HT1080 (cell line): ENCODE results near the gene PHGDH. TPM values are rescaled to one million over a fixed set of nuclear protein-coding genes. Genes with fewer than 3 reads are reported as not detected.
A peak's percentile ranks its signal among the peaks of the same experiment; 100 is the strongest.
"Not testable (repeated sequence)": the region's sequence is repeated elsewhere in the genome, so short reads cannot be mapped to it uniquely, and the experiment has no call there.

Source experiments
- DNase-seq: peaks from one replicate; pipeline ENCODE4 v3.0.0-alpha.2; 2015; ENCODE audit warnings: low read depth
- polyA plus RNA-seq, 2 experiments: library from polyadenylated mRNA; depleted of rRNA; stranded (reverse); fragments of >200 nt; gene quantifications; 2 replicates each; pipeline ENCODE4 v1.2.3, GENCODE V29; 2015
- total RNA-seq: library from RNA; depleted of rRNA; stranded (reverse); fragments of >200 nt; shearing (Covaris generic); gene quantifications from 2 replicates; pipeline ENCODE4 v1.2.3, GENCODE V29; 2014; rRNA removed

Gene PHGDH
- total RNA-seq = 105 and 142 TPM in 2 replicates
- 187 and 251 TPM in 2 replicates for polyA plus RNA-seq (2015; cell fraction: cytosol; rRNA removed)
- 361 and 388 TPM in 2 replicates for polyA plus RNA-seq (2015; cell fraction: nucleus; rRNA removed)

GRCh38 chr1:119711804-119712341, at the start of gene PHGDH:
PHGDH (plus strand) TSS chr1:119711934; CDS start chr1:119712023, 89 bp downstream.
- DNase-seq = peak; percentile 88

DNA sequence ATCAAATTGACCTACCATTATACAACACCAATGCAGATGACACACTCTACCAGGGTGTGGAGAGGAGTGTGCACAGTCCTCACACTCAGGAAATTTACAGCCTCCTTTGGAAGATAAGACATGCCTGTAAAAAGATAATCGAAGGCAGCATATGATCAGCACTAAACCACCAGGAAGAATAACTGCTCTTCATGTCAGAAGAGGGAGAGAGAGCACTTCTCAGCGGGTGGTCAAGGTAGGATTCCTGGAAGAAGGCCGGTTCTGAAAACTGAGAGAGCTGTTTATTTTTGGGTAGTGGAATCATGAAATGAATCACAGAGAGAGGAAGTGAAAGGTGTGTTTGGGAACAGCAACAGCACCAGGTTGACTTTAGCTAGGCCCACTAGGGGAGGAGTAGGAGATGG, 49.7 kb upstream of the PHGDH start:
- DNase-seq = no peak

DNA sequence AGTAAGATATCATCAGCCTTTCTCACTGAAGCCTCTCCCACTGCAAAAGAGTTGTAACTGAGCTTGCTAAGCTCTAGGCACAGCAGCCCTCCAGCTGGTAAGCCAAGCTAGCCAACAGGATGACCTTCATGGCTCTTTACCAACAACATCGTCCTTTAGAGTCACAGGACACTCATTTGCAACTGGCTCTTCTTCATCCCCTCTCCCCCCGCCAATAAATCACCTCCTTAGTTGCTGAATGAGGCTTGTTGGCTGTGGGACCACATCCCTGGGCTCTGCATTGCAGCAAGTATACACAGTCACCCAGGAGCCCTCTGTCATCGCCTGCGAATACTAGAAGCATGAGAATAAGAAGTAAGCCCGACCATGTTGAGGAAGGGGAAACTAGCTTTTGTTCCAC, 47.7 kb upstream of the PHGDH start:
- no peak for DNase-seq

- no peak for DNase-seq
These were observed 44.6 kb upstream of the PHGDH start for GRCh38 chr1:119667173-119667572.

GRCh38 chr1:119670898-119671297, 40.8 kb upstream of the PHGDH start:
- DNase-seq = no peak

- peak; percentile 89 for DNase-seq
These were observed 38.4 kb upstream of the PHGDH start for GRCh38 chr1:119673171-119673940.

GRCh38 chr1:119674111-119674526, 37.6 kb upstream of the PHGDH start:
- peak; percentile 86 for DNase-seq

- DNase-seq = peak; percentile 72
These were observed 36.9 kb upstream of the PHGDH start for GRCh38 chr1:119674835-119675289.

DNA sequence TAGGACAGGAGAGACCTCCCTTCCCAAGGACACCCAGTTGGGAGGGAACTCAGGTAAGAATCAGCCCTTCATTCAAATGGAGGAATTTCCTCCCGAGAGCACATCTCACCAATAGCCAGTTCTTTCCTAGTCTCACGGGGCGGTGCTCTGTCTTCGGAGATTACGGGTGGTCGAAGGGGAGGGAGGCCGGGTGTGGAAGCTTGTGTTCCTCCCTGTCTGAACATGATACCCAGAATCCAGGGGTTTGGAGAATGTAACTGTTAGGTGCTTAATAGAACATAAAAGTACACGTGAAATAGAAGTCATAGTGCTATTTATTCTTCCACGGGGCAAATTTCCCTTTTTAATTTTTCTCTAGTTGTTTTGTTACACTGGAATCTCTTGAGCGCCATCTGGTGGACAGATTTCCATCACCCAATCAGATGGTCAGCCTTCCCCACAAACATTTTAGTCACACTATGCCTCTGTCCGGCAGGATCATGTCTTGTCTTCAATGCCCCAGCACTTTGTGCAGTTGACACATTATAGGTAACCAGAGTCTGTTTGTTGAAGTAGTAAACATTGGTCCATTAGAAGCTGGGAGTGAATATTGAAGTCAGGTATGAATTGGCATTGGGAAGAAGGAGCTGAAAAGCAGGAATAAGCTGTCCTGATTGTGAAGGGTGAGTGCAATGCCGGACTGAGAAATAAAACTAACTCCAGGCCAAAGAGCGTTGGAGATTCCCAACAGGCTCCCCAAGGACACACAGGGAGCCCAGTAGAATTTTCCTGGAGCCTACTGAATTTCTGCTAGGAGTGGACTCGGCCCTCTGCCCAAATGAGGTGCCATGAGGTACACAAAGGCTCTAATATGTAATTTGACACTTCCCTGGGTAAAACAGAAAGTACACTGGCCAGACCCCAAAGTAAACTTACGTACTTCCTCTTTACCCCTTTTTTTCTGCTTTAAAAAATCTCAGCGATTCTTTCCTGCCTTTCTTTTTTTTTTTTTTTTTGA, 36.1 kb upstream of the PHGDH start:
- peak; percentile 89 for DNase-seq

- DNase-seq = no peak
These were observed 35.0 kb upstream of the PHGDH start for GRCh38 chr1:119676571-119677206.

GRCh38 chr1:119679223-119679622, 32.5 kb upstream of the PHGDH start:
- no peak for DNase-seq

DNA sequence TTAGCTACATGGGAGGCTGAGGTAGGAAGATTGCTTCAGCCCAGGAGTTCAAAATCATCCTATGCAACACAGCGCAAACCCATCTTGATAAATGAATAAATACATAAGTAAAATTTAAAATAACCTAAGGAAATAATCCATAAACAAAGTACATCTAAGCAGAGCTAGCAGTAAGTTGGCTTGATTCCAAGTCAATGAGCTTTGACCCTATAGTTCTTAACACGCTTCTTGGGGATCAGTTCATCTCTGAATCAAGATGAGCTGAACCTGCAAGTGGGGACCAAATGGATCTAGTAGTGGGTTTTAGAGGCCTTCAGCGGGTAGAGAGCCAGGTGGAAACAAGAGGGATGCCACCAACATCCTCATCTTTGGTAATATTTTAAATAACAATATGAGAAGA, 31.5 kb upstream of the PHGDH start:
- no peak for DNase-seq

DNA sequence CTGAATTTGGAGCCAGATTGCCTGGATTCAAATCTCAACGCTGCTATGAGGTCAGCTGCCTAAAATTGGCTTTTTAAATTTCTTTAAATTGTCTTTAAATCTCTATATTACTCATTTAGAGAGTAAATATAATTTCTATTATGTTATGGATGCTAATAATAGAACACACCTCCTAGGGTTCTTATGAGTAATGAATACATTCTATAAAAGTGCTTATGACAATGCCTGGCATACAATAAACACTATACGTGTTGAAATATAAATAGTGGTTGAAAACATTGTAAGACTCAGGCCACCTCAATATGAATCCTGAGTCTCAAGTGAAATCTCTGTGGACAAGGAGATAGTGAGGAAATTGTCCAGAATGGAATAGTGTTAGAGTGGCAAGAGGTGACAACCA, 31.0 kb upstream of the PHGDH start:
- DNase-seq = no peak

- no peak for DNase-seq
These were observed 30.2 kb upstream of the PHGDH start for GRCh38 chr1:119681560-119681959.

DNA sequence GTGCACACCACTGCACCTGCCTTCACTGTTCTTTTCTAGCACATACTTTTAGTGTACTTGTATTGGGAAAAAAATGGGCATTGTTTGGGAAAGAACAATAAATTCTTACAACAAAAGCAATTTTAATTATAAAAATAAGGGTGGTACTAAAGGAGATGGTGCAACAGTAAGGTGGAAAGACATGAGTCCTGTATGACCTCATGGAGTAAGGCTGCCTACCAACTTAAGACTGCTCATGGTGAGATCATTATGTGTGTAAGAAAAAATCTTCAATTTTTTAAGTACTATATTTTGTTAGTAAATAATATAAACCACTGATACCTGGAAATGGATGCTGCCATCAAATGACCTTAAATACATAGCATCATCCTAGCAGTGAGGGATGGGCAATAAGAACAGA, 29.6 kb upstream of the PHGDH start:
- DNase-seq = no peak

DNA sequence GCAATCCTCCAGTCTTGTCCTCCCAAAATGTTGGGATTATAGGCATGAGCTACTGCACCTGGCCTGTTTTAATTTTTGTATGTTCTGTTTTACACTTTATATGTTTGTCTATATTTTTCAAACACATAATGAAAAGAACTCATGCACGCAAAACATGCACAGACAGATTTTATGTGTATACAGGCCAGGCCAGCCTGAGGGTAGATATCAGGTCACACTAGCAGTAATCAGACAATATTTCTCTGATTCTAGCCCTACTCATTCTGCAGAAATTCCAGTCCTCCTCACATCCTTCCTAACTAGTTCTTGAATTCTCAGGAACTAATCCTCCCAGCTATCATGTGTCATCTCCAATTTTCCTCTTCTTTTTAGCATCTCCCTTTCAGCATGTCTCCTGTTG, 27.8 kb upstream of the PHGDH start:
- no peak for DNase-seq

- DNase-seq = no peak
These were observed 25.1 kb upstream of the PHGDH start for GRCh38 chr1:119686661-119687060.

DNA sequence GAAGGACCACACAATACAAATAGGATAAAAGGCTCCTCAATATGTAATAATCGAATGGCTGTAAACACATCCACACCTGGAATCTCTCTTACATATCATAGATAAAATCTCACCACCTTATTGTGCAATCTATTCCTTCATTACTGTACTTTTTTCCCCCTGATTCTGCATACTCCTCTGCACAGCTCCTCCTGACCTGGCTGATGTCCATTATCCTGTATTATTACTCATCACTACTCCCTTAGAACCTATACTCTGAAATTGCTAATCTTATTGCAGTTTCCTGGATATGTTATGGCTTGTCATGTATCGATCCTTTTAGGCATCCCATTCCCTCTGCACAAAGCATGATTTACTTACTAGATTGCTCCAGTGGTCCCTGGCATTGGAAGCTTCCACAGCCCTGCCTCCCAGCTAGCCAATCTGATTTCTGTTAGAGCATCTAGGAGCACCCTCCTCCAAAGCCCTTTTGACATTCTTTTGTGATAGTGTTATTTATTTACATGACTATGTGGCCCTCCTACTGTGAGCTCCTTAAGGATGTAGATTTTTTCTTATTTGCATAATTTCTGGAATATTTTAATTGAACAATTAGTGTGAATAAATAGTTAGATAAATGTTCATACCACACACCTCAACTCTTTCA, 24.2 kb upstream of the PHGDH start:
- peak; percentile 23 for DNase-seq

DNA sequence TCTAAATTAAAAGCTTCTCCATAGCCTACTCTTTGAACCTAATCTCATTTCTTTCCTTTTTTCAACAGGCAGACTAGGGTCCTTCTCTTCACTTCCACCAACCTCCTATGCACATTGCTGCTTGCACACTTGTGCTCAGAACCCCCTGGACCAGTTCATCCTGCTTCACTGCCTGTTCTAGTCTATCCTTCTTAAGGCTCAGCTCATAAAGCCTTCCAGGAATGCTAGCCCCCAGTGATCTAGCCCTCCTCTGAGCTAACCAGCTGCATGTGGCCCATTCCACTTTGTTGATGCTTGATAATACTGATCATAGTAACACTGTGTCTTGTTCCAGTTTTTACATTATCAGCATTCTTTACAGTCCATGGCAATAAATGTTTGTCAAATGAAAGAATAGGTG, 22.9 kb upstream of the PHGDH start:
- DNase-seq = no peak

- no peak for DNase-seq
These were observed 22.2 kb upstream of the PHGDH start for GRCh38 chr1:119689511-119689910.

- DNase-seq = not testable (repeated sequence)
These were observed 14.9 kb upstream of the PHGDH start for GRCh38 chr1:119696863-119697262.
